OCI-LY1 (cell line): ENCODE measurements around the gene CD81.

ENCODE experiments used
- H2AFZ ChIP-seq: fragments of 200-600 bp; sonication (generic), shearing (Covaris generic); 2 replicates; pipeline ENCODE4 v1.6.0; 2014; ENCODE audit warnings: antibody characterized with exemption, mild to moderate bottlenecking, low read length
- H3F3A ChIP-seq: fragments of 200-600 bp; sonication (generic), shearing (Covaris generic); 2 replicates; pipeline ENCODE4 v1.6.0; 2014; ENCODE audit warnings: mild to moderate bottlenecking, antibody characterized with exemption, low read length, moderate library complexity; ENCODE audit not compliant: insufficient read depth
- H3K27ac ChIP-seq: fragments of 200-600 bp; sonication (generic); 2 replicates; pipeline ENCODE4 v1.5.1; 2014; ENCODE audit warnings: low read length, mixed run types, mild to moderate bottlenecking, low read depth; ENCODE audit not compliant: poor library complexity, severe bottlenecking
- H3K27me3 ChIP-seq: fragments of 200-600 bp; sonication (generic); 2 replicates; pipeline ENCODE4 v1.6.0; 2014; ENCODE audit warnings: antibody characterized with exemption, mild to moderate bottlenecking, low read length, moderate library complexity; ENCODE audit not compliant: insufficient read depth
- H3K36me3 ChIP-seq: fragments of 200-600 bp; sonication (generic); 2 replicates; pipeline ENCODE4 v1.6.1; 2014; ENCODE audit warnings: mild to moderate bottlenecking, antibody characterized with exemption, low read length, moderate library complexity, mixed read lengths; ENCODE audit not compliant: insufficient read depth
- H3K4me1 ChIP-seq: fragments of 200-600 bp; sonication (generic); 2 replicates; pipeline ENCODE4 v1.5.1; 2014; ENCODE audit warnings: mild to moderate bottlenecking, low read length, moderate library complexity; ENCODE audit not compliant: insufficient read depth, severe bottlenecking
- H3K4me2 ChIP-seq: fragments of 200-600 bp; sonication (generic), shearing (Covaris generic); 2 replicates; pipeline ENCODE4 v1.6.1; 2014; ENCODE audit warnings: low read length
- H3K4me3 ChIP-seq: fragments of 200-600 bp; sonication (generic); 2 replicates; pipeline ENCODE4 v1.5.1; 2014; ENCODE audit warnings: low read length, low read depth, mild to moderate bottlenecking, mixed read lengths; ENCODE audit not compliant: poor library complexity, severe bottlenecking
- H3K79me2 ChIP-seq: fragments of 200-600 bp; shearing (Covaris generic); 2 replicates; pipeline ENCODE4 v1.6.1; 2016; ENCODE audit warnings: mixed run types, low read length, mixed read lengths; ENCODE audit not compliant: insufficient read depth
- H3K9ac ChIP-seq: fragments of 200-600 bp; sonication (generic), shearing (Covaris generic); 2 replicates; pipeline ENCODE4 v1.6.1; 2014; ENCODE audit warnings: mild to moderate bottlenecking, low read length, mixed read lengths
- H3K9me2 ChIP-seq: fragments of 200-600 bp; sonication (generic), shearing (Covaris generic); 2 replicates; pipeline ENCODE4 v1.6.1; 2014; ENCODE audit warnings: low read depth, mild to moderate bottlenecking, low read length, mixed read lengths
- H3K9me3 ChIP-seq: fragments of 200-600 bp; shearing (Covaris generic); 2 replicates; pipeline ENCODE4 v1.6.1; 2014; ENCODE audit warnings: low read length, mixed read lengths
- H4K20me1 ChIP-seq: fragments of 200-600 bp; sonication (generic), shearing (Covaris generic); 2 replicates; pipeline ENCODE4 v1.6.0; 2016; ENCODE audit warnings: mild to moderate bottlenecking, low read length; ENCODE audit not compliant: insufficient read depth
- CTCF ChIP-seq: fragments of 200-600 bp; sonication (generic), shearing (Covaris generic); IDR thresholded peaks from 2 replicates; pipeline ENCODE4 v1.5.1; 2017; ENCODE audit warnings: mild to moderate bottlenecking, antibody characterized with exemption, low read length, moderate library complexity, mixed read lengths
- EZH2 ChIP-seq: fragments of 200-600 bp; sonication (generic), shearing (Covaris generic); IDR thresholded peaks from 2 replicates; pipeline ENCODE4 v1.8.0; 2017; ENCODE audit warnings: borderline replicate concordance, mixed run types, mild to moderate bottlenecking, antibody characterized with exemption, low read length, moderate library complexity, mixed read lengths

Gene CD81

GRCh38 chr11:2416765-2417164 lies 39.7 kb downstream of the CD81 start:
- Histone ChIP-seq H3K4me2 (no peak overlapping the region), H3K9me3 (no peaks in the 10 kb centered on the region), H3K4me3 (no peak overlapping the region), H3K27ac (no peak overlapping the region), H3K27me3 (0 out of 2 replicates have a peak, but pooled peaks cover 4% of the 10 kb centered on the region), H3K79me2 (no peaks in the 10 kb centered on the region), H3F3A (no peaks in the 10 kb centered on the region), H3K36me3 (no peaks in the 10 kb centered on the region), H2AFZ (no peak overlapping the region), H3K9me2 (no peaks in the 10 kb centered on the region), H4K20me1 (no peaks in the 10 kb centered on the region), H3K9ac (no peak overlapping the region), H3K4me1 (no peaks in the 10 kb centered on the region)
- no peak for TF ChIP-seq EZH2
- no peak for TF ChIP-seq CTCF

DNA sequence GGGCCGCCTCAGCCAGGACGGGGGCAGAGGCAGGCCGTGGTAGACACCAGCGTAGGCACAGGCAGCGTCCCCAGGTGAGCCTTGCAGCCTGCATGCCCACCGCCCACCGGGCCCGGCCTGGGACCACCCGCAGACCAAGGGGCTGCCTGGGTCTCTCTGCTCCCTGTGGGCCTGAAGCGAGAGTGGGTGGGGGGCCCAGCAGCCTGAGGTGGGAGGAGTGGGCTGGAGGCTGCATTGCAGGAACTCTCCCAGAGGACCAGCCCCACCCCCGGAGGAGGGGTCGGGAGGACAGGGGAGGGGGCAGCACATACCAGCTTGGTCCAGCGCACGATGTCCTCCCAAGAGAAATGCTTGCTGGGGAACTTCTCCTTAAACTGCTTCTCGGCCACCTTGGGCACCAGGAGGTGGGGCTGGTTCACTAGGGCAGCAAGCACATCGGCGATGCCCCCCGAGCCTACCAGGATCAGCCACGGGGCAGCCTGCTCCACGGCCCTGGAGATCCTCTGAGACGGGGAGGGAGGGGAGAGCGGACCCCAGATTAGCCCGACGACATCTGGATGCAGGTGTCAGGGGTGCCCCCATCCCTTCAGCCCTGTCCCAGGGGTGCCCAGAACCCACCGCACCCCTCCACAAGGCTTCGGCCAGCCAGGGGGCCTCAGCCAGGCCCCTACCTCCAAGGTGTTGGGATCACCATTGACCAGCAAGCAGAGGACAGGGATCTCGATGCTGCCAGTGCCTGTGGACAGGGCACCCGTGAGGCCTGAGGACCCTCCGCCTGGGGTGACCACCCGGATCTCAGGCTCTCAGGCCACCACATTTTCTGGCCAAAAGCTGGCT lies 41.0 kb downstream of the CD81 start:
- no peak overlapping the region for H3K27ac ChIP-seq
- no peak overlapping the region for H3K4me3 ChIP-seq
- no peak for TF ChIP-seq CTCF
- no peak for TF ChIP-seq EZH2
- H3K79me2 ChIP-seq, result no peaks in the 10 kb centered on the region
- H3K4me2 ChIP-seq, result no peak overlapping the region
- no peaks in the 10 kb centered on the region for H3K27me3 ChIP-seq
- no peaks in the 10 kb centered on the region for H3K9me2 ChIP-seq
- H2AFZ ChIP-seq, result no peak overlapping the region
- H3K9me3 ChIP-seq, result no peaks in the 10 kb centered on the region
- H4K20me1 ChIP-seq, result no peaks in the 10 kb centered on the region
- H3K36me3 ChIP-seq, result no peaks in the 10 kb centered on the region
- no peaks in the 10 kb centered on the region for H3K4me1 ChIP-seq
- no peak overlapping the region for H3K9ac ChIP-seq
- no peaks in the 10 kb centered on the region for H3F3A ChIP-seq

- H3K4me1 ChIP-seq, result no peaks in the 10 kb centered on the region
- TF ChIP-seq CTCF (no peak), EZH2 (no peak)
Measured at GRCh38 chr11:2418693-2419360, 41.7 kb downstream of the CD81 start.

More at GRCh38 chr11:2418693-2419360, 41.7 kb downstream of the CD81 start:
- Histone ChIP-seq H3K9me3 (no peaks in the 10 kb centered on the region), H3F3A (no peaks in the 10 kb centered on the region), H3K79me2 (no peaks in the 10 kb centered on the region), H3K9me2 (no peaks in the 10 kb centered on the region), H3K27ac (no peak overlapping the region), H3K36me3 (no peaks in the 10 kb centered on the region), H3K27me3 (no peaks in the 10 kb centered on the region), H3K9ac (no peak overlapping the region), H3K4me2 (no peak overlapping the region), H4K20me1 (no peaks in the 10 kb centered on the region), H3K4me3 (no peak overlapping the region), H2AFZ (no peak overlapping the region)
